Pancreas (tissue), 10 donors: ENCODE data around the gene SHC4. TPM values are rescaled to one million over a fixed set of nuclear protein-coding genes. Genes with fewer than 3 reads are reported as not detected.

Experiments
- ATAC-seq, 4 donors: fragments of 200-7000 bp; cut with Tn5 transposase; one replicate each; pipeline versions ENCODE4 v1.8.0 to v1.9.1; 2020; ENCODE audit warnings: mild to moderate bottlenecking in 4 of 4, moderate library complexity in 4 of 4
- DNase-seq, 6 donors: peaks; one replicate each; pipeline ENCODE4 v3.0.0-alpha.2; 2020
- FAIRE-seq: peaks from 2 replicates; lab custom pipeline; 2012; peaks lifted over from hg19 to GRCh38; lab: Jason Lieb, UNC
- H3K27ac ChIP-seq, 4 donors: fragments of 200-600 bp; sonication (generic); 1 replicate in 3 of 4; 2 replicates in 1 of 4; pipeline versions ENCODE4 v1.5.0 to v1.8.0; 2020
- H3K27me3 ChIP-seq, 4 donors: fragments of 200-600 bp; one replicate each; pipeline ENCODE4 v1.8.0; 2021
- H3K36me3 ChIP-seq, 3 donors: fragments of 200-600 bp; sonication (generic) in 1 of 3; one replicate each; pipeline versions ENCODE4 v1.5.0 to v1.8.0; 2020 to 2021
- H3K4me1 ChIP-seq, 3 donors: fragments of 200-600 bp; one replicate each; pipeline ENCODE4 v1.8.0; 2021
- H3K4me3 ChIP-seq, 4 donors: fragments of 200-600 bp; sonication (generic) in 2 of 4; one replicate each; pipeline versions ENCODE4 v1.5.0 to v1.8.0; 2020 to 2021
- H3K9me3 ChIP-seq, 4 donors: fragments of 200-600 bp; one replicate each; pipeline ENCODE4 v1.8.0; 2021
- WGBS, 2 donors: extraction: QIAGEN DNeasy Blood & Tissue Kit; methylation state at CpG; one replicate each; pipeline ENCODE4 v1.1.7; 2013; 5-methylcytosine and 5-hydroxymethylcytosine counted together
- intact Hi-C, 3 donors: fragments of 100-400 bp; cut with DNase I; formaldehyde crosslinking; loops; one replicate each; pipeline versions ENCODE4 v1.11.1 to v1.14.2; 2022
- polyA plus RNA-seq, 2 donors: library from polyadenylated mRNA; stranded (reverse); fragments of 200-250 nt; gene quantifications; one replicate each; pipeline ENCODE4 v1.2.3, GENCODE V29; 2013
- total RNA-seq, 6 donors: library from RNA; stranded (reverse); fragmentation: NEBNext Ultra II Directional in 4 of 6; extraction: Animal tissue kit (Norgen Biotek cat#: 25700) in 4 of 6; gene quantifications; one replicate each; pipeline versions ENCODE4 v1.2.1 to v1.2.4, GENCODE V29; 2021 to 2023
- TF ChIP-seq, protein P1 (sequence below), 4 donors: fragments of 200-600 bp; sonication (generic) in 3 of 4; IDR thresholded peaks; one replicate each; pipeline versions ENCODE4 v1.5.0 to v1.8.0; 2021; ENCODE audit warnings: antibody characterized with exemption in 4 of 4
- donor health status: healthy with polysubstance abuse.
- donor health status: DM: no; HTN: no; CAD: no; lungs with moderate emphysema.
- donor health status: DM: no; HTN: no; CAD: no.
- donor health status: control.
- donor health status: control.
- donor health status: Bipolar disorder and iron deficiency.
- donor health status: DM: yes; HTN: yes; CAD: no.
- donor health status: DM: no; HTN: no; CAD: no.
- donor health status: DM: no; HTN: no; CAD: no.
- donor health status: DM: yes; HTN: yes; CAD: no.

SHC4 gene
- total and polyA plus RNA-seq, 8 donors: 0.03 to 0.24 (median 0.17) TPM; not detected in 1

- no peak for ATAC-seq
- H3K4me1 ChIP-seq: peaks cover 5 to 11% (median 7%) of the 10 kb centered on the region in 3 donors
- no peak overlapping the region for H3K4me3 ChIP-seq
- no peak for DNase-seq
- 86% methylated on average over 2 of the region's 2 CpGs for WGBS, 2 donors
- peak overlapping the region in 1 of 4 donors; percentile 14 for H3K27ac ChIP-seq
- TF ChIP-seq, protein P1, sequence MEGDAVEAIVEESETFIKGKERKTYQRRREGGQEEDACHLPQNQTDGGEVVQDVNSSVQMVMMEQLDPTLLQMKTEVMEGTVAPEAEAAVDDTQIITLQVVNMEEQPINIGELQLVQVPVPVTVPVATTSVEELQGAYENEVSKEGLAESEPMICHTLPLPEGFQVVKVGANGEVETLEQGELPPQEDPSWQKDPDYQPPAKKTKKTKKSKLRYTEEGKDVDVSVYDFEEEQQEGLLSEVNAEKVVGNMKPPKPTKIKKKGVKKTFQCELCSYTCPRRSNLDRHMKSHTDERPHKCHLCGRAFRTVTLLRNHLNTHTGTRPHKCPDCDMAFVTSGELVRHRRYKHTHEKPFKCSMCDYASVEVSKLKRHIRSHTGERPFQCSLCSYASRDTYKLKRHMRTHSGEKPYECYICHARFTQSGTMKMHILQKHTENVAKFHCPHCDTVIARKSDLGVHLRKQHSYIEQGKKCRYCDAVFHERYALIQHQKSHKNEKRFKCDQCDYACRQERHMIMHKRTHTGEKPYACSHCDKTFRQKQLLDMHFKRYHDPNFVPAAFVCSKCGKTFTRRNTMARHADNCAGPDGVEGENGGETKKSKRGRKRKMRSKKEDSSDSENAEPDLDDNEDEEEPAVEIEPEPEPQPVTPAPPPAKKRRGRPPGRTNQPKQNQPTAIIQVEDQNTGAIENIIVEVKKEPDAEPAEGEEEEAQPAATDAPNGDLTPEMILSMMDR (IDR thresholded peaks at IDR 0.05): no peak
- peaks cover 0 to 8% (median 0%) of the 10 kb centered on the region in 3 donors for H3K36me3 ChIP-seq
- no peaks in the 10 kb centered on the region for H3K27me3 ChIP-seq
- no peak for FAIRE-seq
- intact Hi-C loops: no loop called here
- H3K9me3 ChIP-seq: no peaks in the 10 kb centered on the region
Observed at GRCh38 chr15:48784756-48785155, 179.0 kb downstream of the SHC4 start.

DNA sequence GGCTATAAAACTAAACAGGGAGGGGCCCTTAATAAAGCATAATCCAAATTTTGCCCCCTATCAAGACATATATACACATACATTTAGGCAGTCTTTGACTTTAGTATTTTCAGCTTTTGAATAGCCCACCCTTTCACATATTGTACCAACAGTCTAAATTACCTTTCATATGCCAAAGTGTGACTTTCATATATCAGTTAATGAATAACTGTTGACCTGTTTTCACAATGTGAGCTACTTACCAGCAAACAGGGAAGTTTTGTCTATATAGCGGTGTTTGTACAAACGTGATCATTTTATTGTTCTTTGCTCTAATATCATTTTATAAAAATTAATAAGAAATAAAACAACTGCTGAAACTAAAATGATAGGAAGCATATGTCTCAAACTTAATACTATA is 180.8 kb downstream of the SHC4 start:
- no peak for FAIRE-seq
- H3K4me3 ChIP-seq: no peak overlapping the region

DNA sequence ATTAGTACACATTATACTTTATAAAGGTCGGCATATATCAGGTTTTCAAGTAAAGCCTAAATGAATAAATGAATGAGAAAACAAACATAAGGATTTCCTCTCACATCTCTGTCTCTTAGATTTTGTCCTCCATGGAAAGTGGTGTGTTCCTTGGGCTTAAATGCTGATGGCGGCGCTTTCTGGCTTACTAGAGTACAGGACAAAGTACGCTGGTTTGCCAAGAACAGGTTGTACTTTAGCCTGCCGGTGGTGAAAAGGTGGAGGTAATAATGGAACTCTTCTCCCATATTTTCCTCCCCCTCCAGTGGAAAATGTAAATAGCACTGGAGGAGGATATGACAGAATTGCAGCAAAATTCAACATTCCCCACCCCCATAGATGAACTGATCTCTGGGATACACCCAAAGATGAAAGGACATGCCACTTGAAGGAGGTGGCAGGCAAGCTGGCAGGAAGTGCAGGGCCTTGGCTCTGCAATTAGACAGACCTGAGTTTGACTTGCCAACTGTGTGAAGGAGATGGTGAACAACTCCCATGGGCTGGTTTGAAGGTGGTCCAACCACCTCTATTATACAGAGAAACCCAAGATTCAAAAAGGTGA is 182.1 kb downstream of the SHC4 start:
- no peaks in the 10 kb centered on the region for H3K36me3 ChIP-seq
- H3K9me3 ChIP-seq: no peaks in the 10 kb centered on the region
- TF ChIP-seq, protein P1 (IDR thresholded peaks at IDR 0.05): no peak
- ATAC-seq (no peak), FAIRE-seq (no peak), DNase-seq (no peak)
- H3K4me1 ChIP-seq: peaks cover 5 to 11% (median 7%) of the 10 kb centered on the region in 3 donors
- intact Hi-C loops: no loop called here
- no peak overlapping the region for H3K27ac ChIP-seq
- no peaks in the 10 kb centered on the region for H3K27me3 ChIP-seq
- WGBS, 2 donors: 92 to 96% methylated on average over 5 of the region's 5 CpGs
- no peak overlapping the region for H3K4me3 ChIP-seq

More for the DNA sequence above, 180.8 kb downstream of the SHC4 start:
- no peaks in the 10 kb centered on the region for H3K9me3 ChIP-seq
- TF ChIP-seq, protein P1 (IDR thresholded peaks at IDR 0.05): no peak
- DNase-seq: no peak
- no peaks in the 10 kb centered on the region for H3K36me3 ChIP-seq
- H3K27ac ChIP-seq: no peak overlapping the region
- intact Hi-C loops: no loop called here
- H3K4me1 ChIP-seq: peaks cover 5 to 11% (median 7%) of the 10 kb centered on the region in 3 donors
- no peak for ATAC-seq
- no peaks in the 10 kb centered on the region for H3K27me3 ChIP-seq
- WGBS, 2 donors: 52 to 64% methylated on average over 2 of the region's 2 CpGs

GRCh38 chr15:48781017-48781416 is 182.7 kb downstream of the SHC4 start:
- H3K36me3 ChIP-seq: no peaks in the 10 kb centered on the region
- ATAC-seq (no peak), DNase-seq (no peak), FAIRE-seq (no peak)
- no peak overlapping the region for H3K27ac ChIP-seq
- 83 to 89% methylated on average over 2 of the region's 2 CpGs for WGBS, 2 donors
- TF ChIP-seq, protein P1 (IDR thresholded peaks at IDR 0.05): no peak
- no peaks in the 10 kb centered on the region for H3K9me3 ChIP-seq
- H3K4me3 ChIP-seq: no peak overlapping the region
- H3K27me3 ChIP-seq: no peaks in the 10 kb centered on the region
- peaks cover 5 to 11% (median 7%) of the 10 kb centered on the region in 3 donors for H3K4me1 ChIP-seq
- intact Hi-C loops: no loop called here

DNA sequence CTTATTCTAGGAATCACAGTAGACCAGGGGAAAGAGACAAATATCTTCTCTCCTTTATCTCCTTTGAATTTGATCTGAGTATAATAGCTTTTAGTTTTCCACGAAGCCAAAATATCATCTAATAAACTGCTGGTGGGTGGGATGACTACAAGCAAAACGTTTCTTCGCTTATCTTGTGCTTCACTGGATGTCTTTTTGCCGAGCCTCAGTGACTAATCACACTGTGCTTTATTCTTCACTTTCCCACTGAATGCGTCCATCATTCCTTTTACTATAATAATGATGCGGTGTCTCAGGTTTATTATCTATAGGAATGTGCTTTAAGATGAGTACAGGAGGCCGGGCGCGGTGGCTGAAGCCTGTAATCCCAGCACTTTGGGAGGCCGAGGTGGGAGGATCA is 185.4 kb downstream of the SHC4 start:
- no peak for FAIRE-seq
- no peak overlapping the region for H3K27ac ChIP-seq
- intact Hi-C loops: no loop called here
- TF ChIP-seq, protein P1 (IDR thresholded peaks at IDR 0.05): no peak
- no peak for ATAC-seq
- DNase-seq: no peak
- no peaks in the 10 kb centered on the region for H3K27me3 ChIP-seq
- no peaks in the 10 kb centered on the region for H3K36me3 ChIP-seq
- H3K4me3 ChIP-seq: no peak overlapping the region
- WGBS, 2 donors: 85 to 94% methylated on average over 10 of the region's 10 CpGs
- no peaks in the 10 kb centered on the region for H3K9me3 ChIP-seq
- H3K4me1 ChIP-seq: no peaks in the 10 kb centered on the region
